Nephron (organoid): ENCODE measurements around the gene DIDO1.
"Not testable (repeated sequence)": the region's sequence is repeated elsewhere in the genome, so short reads cannot be mapped to it uniquely, and the experiment has no call there.

Experiments
- H3K27ac Mint-ChIP-seq, 3 experiments: 2 replicates each; pipeline ENCODE4 v1.8.0; 2020; ENCODE audit warnings: mixed read lengths in 3 of 3, mild to moderate bottlenecking in 2 of 3, moderate library complexity in 1 of 3
- H3K27me3 Mint-ChIP-seq: 2 replicates; pipeline ENCODE4 v1.8.0; 2021; ENCODE audit warnings: low read depth, mild to moderate bottlenecking, moderate library complexity, mixed read lengths
- H3K36me3 Mint-ChIP-seq: 2 replicates; pipeline ENCODE4 v1.8.0; 2020; ENCODE audit warnings: low read depth, mixed read lengths
- H3K4me1 Mint-ChIP-seq: 2 replicates; pipeline ENCODE4 v1.8.0; 2020; ENCODE audit warnings: mixed read lengths
- H3K4me3 Mint-ChIP-seq, 3 experiments: 2 replicates each; pipeline ENCODE4 v1.8.0; 2020; ENCODE audit warnings: mild to moderate bottlenecking in 3 of 3, mixed read lengths in 3 of 3, moderate library complexity in 2 of 3
- H3K9me3 Mint-ChIP-seq: 2 replicates; pipeline ENCODE4 v1.8.0; 2020; ENCODE audit warnings: mixed read lengths
- CTCF ChIP-seq, 3 experiments: fragments of 200-600 bp; sonication (generic); IDR thresholded peaks; one replicate each; pipeline ENCODE4 v1.5.0; 2021; ENCODE audit warnings: antibody characterized with exemption in 3 of 3; ENCODE audit not compliant: unreplicated experiment in 3 of 3

DIDO1 gene

GRCh38 chr20:62963614-62964397 lies 37.5 kb upstream of the DIDO1 start:
- TF ChIP-seq CTCF (IDR thresholded peaks at IDR 0.05; ENCODE audit: unreplicated experiment in 3 of 3): no peak
- Mint-ChIP-seq H3K4me1 (no peaks in the 10 kb centered on the region), H3K9me3 (no peaks in the 10 kb centered on the region), H3K4me3 (no peak overlapping the region), H3K36me3 (no peaks in the 10 kb centered on the region), H3K27me3 (peaks cover 4% of the 10 kb centered on the region), H3K27ac (no peak overlapping the region)

- Mint-ChIP-seq H3K27me3 (peaks cover 5% of the 10 kb centered on the region), H3K27ac (no peak overlapping the region), H3K36me3 (no peaks in the 10 kb centered on the region), H3K9me3 (no peaks in the 10 kb centered on the region), H3K4me3 (no peak overlapping the region), H3K4me1 (no peaks in the 10 kb centered on the region)
- no peak for TF ChIP-seq CTCF (IDR thresholded peaks at IDR 0.05; ENCODE audit: unreplicated experiment in 3 of 3)
Observed at GRCh38 chr20:62962891-62963613, 36.7 kb upstream of the DIDO1 start.

DNA sequence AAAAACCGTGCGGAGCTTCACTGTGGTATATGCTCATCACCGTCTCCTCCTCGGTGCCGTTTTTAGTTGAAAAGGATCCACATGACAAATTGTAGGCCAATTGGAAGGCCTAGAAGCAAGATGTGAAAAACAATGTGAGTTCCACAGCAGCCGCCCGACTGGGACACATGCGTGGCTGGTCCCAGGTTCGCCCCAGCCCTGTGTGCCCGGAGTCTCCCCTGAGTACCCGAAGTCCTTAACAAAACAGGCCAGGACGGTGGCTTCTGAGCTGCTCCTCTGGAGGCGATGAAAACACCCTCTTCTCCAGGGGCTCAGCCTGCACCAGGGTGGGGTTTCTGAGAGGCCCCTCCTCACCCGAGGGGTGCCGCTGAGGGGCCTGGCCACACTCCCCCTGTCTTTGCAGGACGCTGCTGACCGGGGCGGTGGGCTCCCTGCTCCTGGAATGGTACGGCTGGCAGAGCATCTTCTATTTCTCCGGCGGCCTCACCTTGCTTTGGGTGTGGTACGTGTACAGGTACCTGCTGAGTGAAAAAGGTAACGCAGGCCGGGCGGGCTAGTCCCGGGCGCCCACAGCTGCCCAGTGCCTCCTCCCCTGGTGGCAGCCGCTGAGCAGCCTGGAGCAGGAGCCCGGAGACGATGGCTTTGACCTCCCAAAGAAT lies 36.0 kb upstream of the DIDO1 start:
- no peaks in the 10 kb centered on the region for H3K4me1 Mint-ChIP-seq
- no peaks in the 10 kb centered on the region for H3K36me3 Mint-ChIP-seq
- no peak for TF ChIP-seq CTCF (IDR thresholded peaks at IDR 0.05; ENCODE audit: unreplicated experiment in 3 of 3)
- H3K4me3 Mint-ChIP-seq: no peak overlapping the region
- peaks cover 7% of the 10 kb centered on the region for H3K27me3 Mint-ChIP-seq
- H3K27ac Mint-ChIP-seq: no peak overlapping the region
- no peaks in the 10 kb centered on the region for H3K9me3 Mint-ChIP-seq

- H3K4me1 Mint-ChIP-seq: no peaks in the 10 kb centered on the region
- H3K9me3 Mint-ChIP-seq: no peaks in the 10 kb centered on the region
- H3K27ac Mint-ChIP-seq: no peak overlapping the region
Observed at GRCh38 chr20:62961799-62962198, 35.5 kb upstream of the DIDO1 start.

DNA sequence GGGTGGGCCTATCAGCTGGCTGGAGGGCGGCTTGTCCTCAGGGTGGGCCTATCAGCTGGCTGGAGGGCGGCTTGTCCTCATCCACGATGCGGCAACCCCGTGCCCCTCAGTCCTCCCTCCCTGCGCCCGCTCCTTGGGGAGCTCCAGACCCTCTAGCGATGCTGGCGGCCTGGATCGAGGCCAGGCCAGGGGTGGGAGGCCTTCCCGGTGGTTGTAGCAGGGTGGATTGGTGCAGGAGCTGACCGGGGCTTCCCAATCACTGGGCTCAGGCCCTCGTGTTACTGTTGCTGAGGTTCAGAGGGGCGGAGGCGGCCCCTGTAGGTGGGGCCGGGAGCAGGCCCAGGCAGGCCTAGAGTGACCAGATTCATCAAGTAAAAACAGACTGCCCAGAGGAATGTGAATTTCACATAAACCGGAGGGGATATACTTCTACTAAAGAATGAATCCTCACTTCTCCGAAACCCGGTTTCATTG lies 35.0 kb upstream of the DIDO1 start:
- no peaks in the 10 kb centered on the region for H3K4me1 Mint-ChIP-seq
- H3K9me3 Mint-ChIP-seq: no peaks in the 10 kb centered on the region
- no peak for TF ChIP-seq CTCF (IDR thresholded peaks at IDR 0.05; ENCODE audit: unreplicated experiment in 3 of 3)
- H3K27me3 Mint-ChIP-seq: peaks cover 7% of the 10 kb centered on the region
- no peak overlapping the region for H3K27ac Mint-ChIP-seq
- no peaks in the 10 kb centered on the region for H3K36me3 Mint-ChIP-seq
- no peak overlapping the region for H3K4me3 Mint-ChIP-seq

More at GRCh38 chr20:62961799-62962198, 35.5 kb upstream of the DIDO1 start:
- H3K36me3 Mint-ChIP-seq: no peaks in the 10 kb centered on the region
- no peak for TF ChIP-seq CTCF (IDR thresholded peaks at IDR 0.05; ENCODE audit: unreplicated experiment in 3 of 3)
- peaks cover 7% of the 10 kb centered on the region for H3K27me3 Mint-ChIP-seq
- no peak overlapping the region for H3K4me3 Mint-ChIP-seq

- not testable (repeated sequence) for H3K27ac Mint-ChIP-seq, H3K4me3 Mint-ChIP-seq, H3K9me3 Mint-ChIP-seq, H3K27me3 Mint-ChIP-seq, H3K4me1 Mint-ChIP-seq, H3K36me3 Mint-ChIP-seq
Observed at GRCh38 chr20:62960446-62961309, 34.4 kb upstream of the DIDO1 start.
